CD4-positive, alpha-beta T cell (primary cell): ENCODE measurements around the gene CRLF1. TPM values are rescaled to one million over a fixed set of nuclear protein-coding genes. Genes with fewer than 3 reads are reported as not detected.

Experiments
- ATAC-seq: fragments of 200-7000 bp; cut with Tn5 transposase; one replicate; pipeline ENCODE4 v1.10.0; 2022; ENCODE audit warnings: mild to moderate bottlenecking; ENCODE audit not compliant: poor library complexity
- CTCF ChIA-PET: fragments of 350-600 bp; sonication (Branson Sonifier 250); formaldehyde crosslinking; loops from one replicate; lab custom pipeline; 2021; ENCODE audit warnings: antibody characterized with exemption, inconsistent platforms; lab: Charles Lee
- POLR2A ChIA-PET: fragments of 350-600 bp; sonication (Branson Sonifier 250); formaldehyde crosslinking; loops from one replicate; lab custom pipeline; 2021; ENCODE audit warnings: antibody characterized with exemption, inconsistent platforms; lab: Charles Lee
- DNase-seq, 14 experiments: peaks; one replicate each; pipeline ENCODE4 v3.0.0-alpha.2; 2013 to 2020; ENCODE audit warnings: mixed read lengths in 2 of 14
- H3K27ac ChIP-seq, 2 donors: one replicate each; pipeline versions ENCODE4 v1.5.1 to v1.7.0; 2013; ENCODE audit warnings: low read length in 2 of 2, low read depth in 1 of 2, mild to moderate bottlenecking in 1 of 2
- H3K27me3 ChIP-seq, 2 experiments: 1 replicate in 1 of 2; 2 replicates in 1 of 2; pipeline versions ENCODE4 v1.6.1 to v1.7.0; 2013; ENCODE audit warnings: low read length in 2 of 2, control low read depth in 1 of 2, mild to moderate bottlenecking in 1 of 2, moderate library complexity in 1 of 2; ENCODE audit not compliant: insufficient read depth in 2 of 2, control insufficient read depth in 1 of 2
- H3K36me3 ChIP-seq: one replicate; pipeline ENCODE4 v1.6.1; 2013; ENCODE audit warnings: low read length, control low read depth; ENCODE audit not compliant: insufficient read depth
- H3K4me1 ChIP-seq: one replicate; pipeline ENCODE4 v1.6.1; 2013; ENCODE audit warnings: low read length, control low read depth; ENCODE audit not compliant: insufficient read depth
- H3K4me3 ChIP-seq: one replicate; pipeline ENCODE4 v1.5.1; 2013; ENCODE audit warnings: mild to moderate bottlenecking, low read length, moderate library complexity
- H3K9me3 ChIP-seq, 2 experiments: 1 replicate in 1 of 2; 2 replicates in 1 of 2; pipeline versions ENCODE4 v1.6.1 to v1.7.0; 2013; ENCODE audit warnings: low read length in 2 of 2, mild to moderate bottlenecking in 2 of 2, control low read depth in 1 of 2, moderate library complexity in 1 of 2; ENCODE audit not compliant: control insufficient read depth in 1 of 2, insufficient read depth in 1 of 2
- H3K27ac Mint-ChIP-seq: one replicate; pipeline ENCODE4 v1.8.0; 2020; ENCODE audit warnings: mixed read lengths
- H3K27me3 Mint-ChIP-seq: one replicate; pipeline ENCODE4 v1.8.0; 2021; ENCODE audit warnings: mixed read lengths
- H3K36me3 Mint-ChIP-seq: one replicate; pipeline ENCODE4 v1.8.0; 2021; ENCODE audit warnings: low read depth, mixed read lengths
- H3K4me1 Mint-ChIP-seq: one replicate; pipeline ENCODE4 v1.8.0; 2021; ENCODE audit warnings: low read depth, mixed read lengths
- H3K4me3 Mint-ChIP-seq: one replicate; pipeline ENCODE4 v1.8.0; 2020; ENCODE audit warnings: mild to moderate bottlenecking, mixed read lengths
- H3K9me3 Mint-ChIP-seq: one replicate; pipeline ENCODE4 v1.8.0; 2020; ENCODE audit warnings: mixed read lengths
- intact Hi-C, 2 experiments: fragments of 100-400 bp; cut with DNase I in 1 of 2; cut with micrococcal nuclease in 1 of 2; formaldehyde crosslinking; loops; one replicate each; pipeline versions ENCODE4 v1.15.1 to v1.9.0; 2023 to 2025; cut with DNase I, micrococcal nuclease
- total RNA-seq, 174 experiments: library from RNA in 2 of 174; stranded (reverse) in 2 of 174; gene quantifications; one replicate each; pipeline ENCODE4 v1.2.3 and lab custom pipeline; 2021 to 2026
- TF ChIP-seq, protein P1 (sequence below): fragments of 200-600 bp; IDR thresholded peaks from one replicate; pipeline ENCODE4 v1.8.0; 2022; ENCODE audit warnings: antibody characterized with exemption, mild to moderate bottlenecking

Gene CRLF1
- total RNA-seq, 2 experiments from 2014 or later, result not detected

GRCh38 chr19:18648973-18649315 is 42.3 kb upstream of the CRLF1 start:
- TF ChIP-seq, protein P1, sequence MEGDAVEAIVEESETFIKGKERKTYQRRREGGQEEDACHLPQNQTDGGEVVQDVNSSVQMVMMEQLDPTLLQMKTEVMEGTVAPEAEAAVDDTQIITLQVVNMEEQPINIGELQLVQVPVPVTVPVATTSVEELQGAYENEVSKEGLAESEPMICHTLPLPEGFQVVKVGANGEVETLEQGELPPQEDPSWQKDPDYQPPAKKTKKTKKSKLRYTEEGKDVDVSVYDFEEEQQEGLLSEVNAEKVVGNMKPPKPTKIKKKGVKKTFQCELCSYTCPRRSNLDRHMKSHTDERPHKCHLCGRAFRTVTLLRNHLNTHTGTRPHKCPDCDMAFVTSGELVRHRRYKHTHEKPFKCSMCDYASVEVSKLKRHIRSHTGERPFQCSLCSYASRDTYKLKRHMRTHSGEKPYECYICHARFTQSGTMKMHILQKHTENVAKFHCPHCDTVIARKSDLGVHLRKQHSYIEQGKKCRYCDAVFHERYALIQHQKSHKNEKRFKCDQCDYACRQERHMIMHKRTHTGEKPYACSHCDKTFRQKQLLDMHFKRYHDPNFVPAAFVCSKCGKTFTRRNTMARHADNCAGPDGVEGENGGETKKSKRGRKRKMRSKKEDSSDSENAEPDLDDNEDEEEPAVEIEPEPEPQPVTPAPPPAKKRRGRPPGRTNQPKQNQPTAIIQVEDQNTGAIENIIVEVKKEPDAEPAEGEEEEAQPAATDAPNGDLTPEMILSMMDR, result no peak
- Mint-ChIP-seq H3K27ac (no peak overlapping the region), H3K9me3 (no peaks in the 10 kb centered on the region), H3K4me3 (no peak overlapping the region), H3K27me3 (no peaks in the 10 kb centered on the region), H3K36me3 (no peaks in the 10 kb centered on the region), H3K4me1 (peaks cover 25% of the 10 kb centered on the region)
- ATAC-seq (no peak), DNase-seq (no peak)
- Histone ChIP-seq H3K4me1 (peaks cover 10% of the 10 kb centered on the region), H3K27me3 (no peaks in the 10 kb centered on the region), H3K27ac (no peak overlapping the region), H3K4me3 (no peak overlapping the region), H3K9me3 (no peaks in the 10 kb centered on the region), H3K36me3 (peaks cover 7% of the 10 kb centered on the region)
- intact Hi-C loops, result no loop called here
- POLR2A ChIA-PET, result no interaction called here
- CTCF ChIA-PET, result no interaction called here

- CTCF ChIA-PET, result no interaction called here
- Mint-ChIP-seq H3K27me3 (no peaks in the 10 kb centered on the region), H3K4me3 (no peak overlapping the region), H3K9me3 (no peaks in the 10 kb centered on the region), H3K36me3 (no peaks in the 10 kb centered on the region), H3K27ac (no peak overlapping the region), H3K4me1 (peaks cover 28% of the 10 kb centered on the region)
- ATAC-seq, result no peak
- no peaks in the 10 kb centered on the region for H3K27me3 ChIP-seq
- H3K27ac ChIP-seq, result no peak overlapping the region
- intact Hi-C loops, result no loop called here
- H3K4me1 ChIP-seq, result peaks cover 10% of the 10 kb centered on the region
- H3K4me3 ChIP-seq, result no peak overlapping the region
- TF ChIP-seq, protein P1, result no peak
- POLR2A ChIA-PET, result no interaction called here
- no peaks in the 10 kb centered on the region for H3K9me3 ChIP-seq
- DNase-seq, result no peak
- peaks cover 7% of the 10 kb centered on the region for H3K36me3 ChIP-seq
Measured at GRCh38 chr19:18647807-18648206, 41.2 kb upstream of the CRLF1 start.

GRCh38 chr19:18647371-18647767 is 40.8 kb upstream of the CRLF1 start:
- ATAC-seq (no peak), DNase-seq (no peak)
- Histone ChIP-seq H3K36me3 (peaks cover 7% of the 10 kb centered on the region), H3K27me3 (no peaks in the 10 kb centered on the region), H3K4me1 (peaks cover 10% of the 10 kb centered on the region), H3K9me3 (no peaks in the 10 kb centered on the region), H3K4me3 (no peak overlapping the region), H3K27ac (no peak overlapping the region)
- Mint-ChIP-seq H3K27me3 (no peaks in the 10 kb centered on the region), H3K4me3 (no peak overlapping the region), H3K36me3 (no peaks in the 10 kb centered on the region), H3K4me1 (peaks cover 28% of the 10 kb centered on the region), H3K27ac (no peak overlapping the region), H3K9me3 (no peaks in the 10 kb centered on the region)
- ChIA-PET CTCF (no interaction called here), POLR2A (no interaction called here)
- TF ChIP-seq, protein P1, result no peak
- intact Hi-C loops, result no loop called here
